HFFc6 (cell line): Measurements from ENCODE around the gene SLC4A1. TPM values are rescaled to one million over a fixed set of nuclear protein-coding genes. Genes with fewer than 3 reads are reported as not detected.

Source experiments
- DNase-seq: peaks from one replicate; pipeline ENCODE4 v3.0.0-alpha.2; 2018
- H3K27ac Mint-ChIP-seq: 2 replicates; pipeline ENCODE4 v1.8.0; 2020; ENCODE audit warnings: mild to moderate bottlenecking, mixed read lengths
- H3K27me3 Mint-ChIP-seq: 2 replicates; pipeline ENCODE4 v1.8.0; 2021; ENCODE audit warnings: mild to moderate bottlenecking, moderate library complexity, mixed read lengths; ENCODE audit not compliant: insufficient read depth
- H3K36me3 Mint-ChIP-seq: 2 replicates; pipeline ENCODE4 v1.8.0; 2021; ENCODE audit warnings: low read depth, mixed read lengths
- H3K4me1 Mint-ChIP-seq: 2 replicates; pipeline ENCODE4 v1.8.0; 2020; ENCODE audit warnings: low read depth, mixed read lengths
- H3K4me3 Mint-ChIP-seq: 2 replicates; pipeline ENCODE4 v1.8.0; 2020; ENCODE audit warnings: mild to moderate bottlenecking, moderate library complexity, mixed read lengths
- H3K9me3 Mint-ChIP-seq: 2 replicates; pipeline ENCODE4 v1.8.0; 2020; ENCODE audit warnings: mild to moderate bottlenecking, mixed read lengths
- CTCF ChIP-seq: fragments of 200-600 bp; sonication (generic); IDR thresholded peaks from 2 replicates; pipeline ENCODE4 v1.5.0; 2021; ENCODE audit warnings: antibody characterized with exemption, mild to moderate bottlenecking
- total RNA-seq, 6 experiments: library from RNA; stranded (reverse); fragmentation: NEBNext Ultra II Directional; extraction: Animal tissue kit (Norgen Biotek cat#: 25700); gene quantifications; 2 replicates in 1 of 6; 3 replicates in 5 of 6; pipeline ENCODE4 v1.2.3, GENCODE V29; 2021

Gene SLC4A1
- total RNA-seq, 6 experiments from 2014 or later: not detected

- Mint-ChIP-seq H3K27ac (no peak overlapping the region), H3K36me3 (no peaks in the 10 kb centered on the region), H3K27me3 (peaks cover 36% of the 10 kb centered on the region), H3K9me3 (no peaks in the 10 kb centered on the region), H3K4me3 (no peak overlapping the region), H3K4me1 (no peaks in the 10 kb centered on the region)
- no peak for TF ChIP-seq CTCF
- DNase-seq: no peak
These were observed 7.6 kb downstream of the SLC4A1 start for GRCh38 chr17:44260296-44260695.

- no peak for DNase-seq
- no peak overlapping the region for H3K4me3 Mint-ChIP-seq
- no peaks in the 10 kb centered on the region for H3K36me3 Mint-ChIP-seq
- TF ChIP-seq CTCF: no peak
- H3K27ac Mint-ChIP-seq: no peak overlapping the region
- H3K4me1 Mint-ChIP-seq: no peaks in the 10 kb centered on the region
- H3K9me3 Mint-ChIP-seq: no peaks in the 10 kb centered on the region
- peaks cover 36% of the 10 kb centered on the region for H3K27me3 Mint-ChIP-seq
These were observed 9.1 kb downstream of the SLC4A1 start for GRCh38 chr17:44258811-44259351.

- H3K27ac Mint-ChIP-seq: no peak overlapping the region
- peaks cover 36% of the 10 kb centered on the region for H3K27me3 Mint-ChIP-seq
These were observed 9.8 kb downstream of the SLC4A1 start for GRCh38 chr17:44257815-44258760.

GRCh38 chr17:44256671-44257070 is 11.3 kb downstream of the SLC4A1 start:
- Mint-ChIP-seq H3K36me3 (no peaks in the 10 kb centered on the region), H3K9me3 (no peaks in the 10 kb centered on the region), H3K4me1 (no peaks in the 10 kb centered on the region), H3K27me3 (peaks cover 31% of the 10 kb centered on the region), H3K27ac (no peak overlapping the region), H3K4me3 (no peak overlapping the region)
- no peak for DNase-seq
- no peak for TF ChIP-seq CTCF

More at GRCh38 chr17:44257815-44258760, 9.8 kb downstream of the SLC4A1 start:
- Mint-ChIP-seq H3K9me3 (no peaks in the 10 kb centered on the region), H3K4me1 (no peaks in the 10 kb centered on the region), H3K36me3 (no peaks in the 10 kb centered on the region), H3K4me3 (no peak overlapping the region)
- no peak for TF ChIP-seq CTCF
- no peak for DNase-seq

- Mint-ChIP-seq H3K4me3 (no peak overlapping the region), H3K4me1 (no peaks in the 10 kb centered on the region), H3K36me3 (no peaks in the 10 kb centered on the region), H3K27ac (no peak overlapping the region), H3K27me3 (peaks cover 31% of the 10 kb centered on the region), H3K9me3 (no peaks in the 10 kb centered on the region)
- no peak for DNase-seq
- no peak for TF ChIP-seq CTCF
These were observed 12.0 kb downstream of the SLC4A1 start for GRCh38 chr17:44255915-44256314.
